PC-3 (cell line): Measurements from ENCODE around the gene CISD1. TPM values are rescaled to one million over a fixed set of nuclear protein-coding genes. Genes with fewer than 3 reads are reported as not detected.
A peak's percentile ranks its signal among the peaks of the same experiment; 100 is the strongest.

Source experiments
- ATAC-seq: fragments of 200-7000 bp; cut with Tn5 transposase; 2 replicates; pipeline ENCODE4 v1.9.1; 2020; ENCODE audit warnings: mild to moderate bottlenecking, moderate library complexity
- BruUV-seq: library from RNA; stranded (reverse); fragments of 400-500 nt; replicated peaks from 2 replicates; lab custom pipeline; 2021; lab: Mats Ljungman, UMichigan
- CTCF ChIA-PET: fragments of 300-600 bp; sonication (Branson Sonifier 250); formaldehyde crosslinking; loops from one replicate; lab custom pipeline; 2022; ENCODE audit warnings: antibody characterized with exemption; lab: Charles Lee
- POLR2A ChIA-PET: fragments of 300-600 bp; sonication (Branson Sonifier 250); formaldehyde crosslinking; loops from one replicate; lab custom pipeline; 2022; ENCODE audit warnings: antibody characterized with exemption; ENCODE audit not compliant: unreplicated experiment; lab: Charles Lee
- DNase-seq: peaks from one replicate; pipeline ENCODE4 v3.0.0-alpha.2; 2015
- H2AFZ ChIP-seq: fragments of 300-600 bp; sonication (generic); 2 replicates; pipeline ENCODE4 v1.6.0; 2016; ENCODE audit warnings: antibody characterized with exemption, low read length
- H3F3A ChIP-seq: fragments of 300-600 bp; sonication (generic); one replicate; pipeline ENCODE4 v1.6.0; 2017; ENCODE audit warnings: antibody characterized with exemption, low read length, control low read depth, mild to moderate bottlenecking; ENCODE audit not compliant: unreplicated experiment
- H3K27ac ChIP-seq: fragments of 300-600 bp; sonication (generic); 2 replicates; pipeline ENCODE4 v1.5.1; 2016; ENCODE audit warnings: mild to moderate bottlenecking, low read length
- H3K27me3 ChIP-seq: fragments of 300-600 bp; sonication (generic); 2 replicates; pipeline ENCODE4 v1.6.1; 2016; ENCODE audit warnings: low read length, mixed read lengths
- H3K36me3 ChIP-seq: fragments of 300-600 bp; sonication (generic); 2 replicates; pipeline ENCODE4 v1.6.1; 2016; ENCODE audit warnings: low read depth, mixed run types, low read length, mixed read lengths
- H3K4me1 ChIP-seq: fragments of 300-600 bp; sonication (generic); 2 replicates; pipeline ENCODE4 v1.5.1; 2016; ENCODE audit warnings: low read length; ENCODE audit not compliant: insufficient read depth
- H3K4me2 ChIP-seq: fragments of 300-600 bp; sonication (generic); 2 replicates; pipeline ENCODE4 v1.6.0; 2016; ENCODE audit warnings: low read length
- H3K4me3 ChIP-seq: fragments of 300-600 bp; sonication (generic); 2 replicates; pipeline ENCODE4 v1.5.1; 2016; ENCODE audit warnings: mild to moderate bottlenecking, low read length, mixed read lengths
- H3K79me2 ChIP-seq: fragments of 300-600 bp; sonication (generic); 2 replicates; pipeline ENCODE4 v1.6.1; 2017; ENCODE audit warnings: low read length, mixed read lengths
- H3K9ac ChIP-seq: fragments of 300-600 bp; sonication (generic); 2 replicates; pipeline ENCODE4 v1.6.0; 2016; ENCODE audit warnings: mild to moderate bottlenecking, low read length
- H3K9me2 ChIP-seq: fragments of 300-600 bp; sonication (generic); replicated peaks from 2 replicates; pipeline ENCODE4 v1.6.1; 2016; ENCODE audit warnings: mixed run types, low read length, mixed read lengths
- H3K9me3 ChIP-seq: fragments of 300-600 bp; sonication (generic); 2 replicates; pipeline ENCODE4 v1.6.1; 2016; ENCODE audit warnings: low read length, mixed read lengths
- H4K20me1 ChIP-seq: fragments of 300-600 bp; sonication (generic); 2 replicates; pipeline ENCODE4 v1.6.1; 2016; ENCODE audit warnings: low read length, mixed read lengths
- CTCF ChIP-seq: fragments of 300-600 bp; sonication (generic); conservative IDR thresholded peaks from 2 replicates; pipeline ENCODE4 v1.5.1; 2017; ENCODE audit warnings: antibody characterized with exemption, low read depth, mild to moderate bottlenecking, low read length
- EZH2 ChIP-seq: fragments of 300-600 bp; sonication (generic); IDR thresholded peaks from one replicate; pipeline ENCODE4 v1.6.1; 2017; ENCODE audit warnings: antibody characterized with exemption, mild to moderate bottlenecking, low read length; ENCODE audit not compliant: unreplicated experiment
- EZH2phosphoT487 ChIP-seq: fragments of 300-600 bp; sonication (generic); IDR thresholded peaks from 2 replicates; pipeline ENCODE4 v1.6.1; 2018; ENCODE audit warnings: mild to moderate bottlenecking, antibody characterized with exemption, low read length, borderline replicate concordance
- intact Hi-C: fragments of 100-400 bp; cut with micrococcal nuclease; formaldehyde crosslinking; loops from 2 replicates; pipeline ENCODE4 v1.9.0; 2023
- total RNA-seq: library from RNA; depleted of rRNA; stranded (reverse); fragments of >200 nt; gene quantifications from 2 replicates; pipeline ENCODE4 v1.2.3, GENCODE V29; 2014

The CISD1 gene
- total RNA-seq, 1 experiment from 2014 or later: 68.8 TPM

DNA sequence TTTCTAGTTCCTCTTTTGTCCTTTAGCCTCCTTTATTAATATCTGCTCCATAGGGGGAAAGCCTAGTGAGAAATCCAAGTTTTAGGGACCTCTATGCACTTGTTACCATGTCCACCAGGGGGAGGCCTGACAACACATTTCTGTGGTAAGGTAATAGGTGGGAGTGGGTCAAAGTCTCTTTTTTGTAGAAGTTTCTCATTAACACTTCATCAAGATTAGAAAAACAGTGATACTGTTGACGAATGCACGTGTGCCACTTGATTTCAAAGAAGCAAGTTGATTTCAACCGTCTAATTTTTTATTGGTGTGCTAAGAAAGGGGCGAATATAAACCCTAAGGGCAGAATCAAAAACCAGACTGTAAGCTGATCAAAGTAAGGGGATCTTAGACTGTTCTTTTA, 30.6 kb downstream of the CISD1 start:
- Histone ChIP-seq H3K4me3 (no peak overlapping the region), H3K9ac (no peak overlapping the region), H3K36me3 (no peaks in the 10 kb centered on the region), H3K4me1 (no peaks in the 10 kb centered on the region), H3F3A (no peaks in the 10 kb centered on the region), H3K4me2 (no peak overlapping the region), H3K27me3 (no peaks in the 10 kb centered on the region), H3K79me2 (no peaks in the 10 kb centered on the region), H3K9me2 (no peaks in the 10 kb centered on the region), H2AFZ (no peak overlapping the region), H4K20me1 (no peaks in the 10 kb centered on the region), H3K9me3 (no peaks in the 10 kb centered on the region), H3K27ac (no peak overlapping the region)
- intact Hi-C loops: loop anchor here (1.0 to 10.0 kb wide), 6 partner anchors 35 to 802 kb away; partner anchors contain the start of genes BICC1, TFAM and UBE2D1
- no TSS peak for BruUV-seq
- DNase-seq (peak; percentile 88), ATAC-seq (peak; percentile 93)
- no peak for TF ChIP-seq EZH2
- TF ChIP-seq CTCF: peak; percentile 99
- ChIA-PET POLR2A (interaction anchor here (0.7 kb wide), 1 partner anchor 66 kb away, joined by 3 read pairs; no protein-coding TSS in a partner anchor), CTCF (interaction anchor here (0.6 to 1.6 kb wide), 6 partner anchors 19 to 115 kb away, joined by 3 to 11 read pairs (median 5); partner anchors contain the start of gene TFAM)

- no peaks in the 10 kb centered on the region for H3K79me2 ChIP-seq
- POLR2A ChIA-PET: no interaction called here
- intact Hi-C loops: loop anchor here (5.0 kb wide), 1 partner anchor 232 kb away; no protein-coding TSS in a partner anchor
These were observed 31.7 kb downstream of the CISD1 start for GRCh38 chr10:58300676-58301075.

More at GRCh38 chr10:58300676-58301075, 31.7 kb downstream of the CISD1 start:
- Histone ChIP-seq H3K4me2 (no peak overlapping the region), H3K9me3 (no peaks in the 10 kb centered on the region), H3K9ac (no peak overlapping the region), H3K36me3 (no peaks in the 10 kb centered on the region), H3F3A (no peaks in the 10 kb centered on the region), H3K4me1 (no peaks in the 10 kb centered on the region), H3K9me2 (no peaks in the 10 kb centered on the region), H3K27ac (no peak overlapping the region), H3K4me3 (no peak overlapping the region), H2AFZ (no peak overlapping the region), H4K20me1 (no peaks in the 10 kb centered on the region), H3K27me3 (no peaks in the 10 kb centered on the region)
- TF ChIP-seq EZH2: no peak
- no peak for TF ChIP-seq CTCF
- no peak for TF ChIP-seq EZH2phosphoT487
- CTCF ChIA-PET: interaction anchor here (0.6 to 1.6 kb wide), 3 partner anchors 72 to 91 kb away, joined by 3 to 5 read pairs (median 5); partner anchors contain the start of gene TFAM
- no TSS peak for BruUV-seq
- DNase-seq (no peak), ATAC-seq (no peak)
